GM21619 (cell line): Measurements from ENCODE around the gene NFIC.

Experiments used
- ATAC-seq: cut with Tn5 transposase; IDR thresholded peaks from one replicate; pipeline ENCODE4 v1.9.1; 2021; ENCODE audit not compliant: unreplicated experiment

NFIC gene

DNA sequence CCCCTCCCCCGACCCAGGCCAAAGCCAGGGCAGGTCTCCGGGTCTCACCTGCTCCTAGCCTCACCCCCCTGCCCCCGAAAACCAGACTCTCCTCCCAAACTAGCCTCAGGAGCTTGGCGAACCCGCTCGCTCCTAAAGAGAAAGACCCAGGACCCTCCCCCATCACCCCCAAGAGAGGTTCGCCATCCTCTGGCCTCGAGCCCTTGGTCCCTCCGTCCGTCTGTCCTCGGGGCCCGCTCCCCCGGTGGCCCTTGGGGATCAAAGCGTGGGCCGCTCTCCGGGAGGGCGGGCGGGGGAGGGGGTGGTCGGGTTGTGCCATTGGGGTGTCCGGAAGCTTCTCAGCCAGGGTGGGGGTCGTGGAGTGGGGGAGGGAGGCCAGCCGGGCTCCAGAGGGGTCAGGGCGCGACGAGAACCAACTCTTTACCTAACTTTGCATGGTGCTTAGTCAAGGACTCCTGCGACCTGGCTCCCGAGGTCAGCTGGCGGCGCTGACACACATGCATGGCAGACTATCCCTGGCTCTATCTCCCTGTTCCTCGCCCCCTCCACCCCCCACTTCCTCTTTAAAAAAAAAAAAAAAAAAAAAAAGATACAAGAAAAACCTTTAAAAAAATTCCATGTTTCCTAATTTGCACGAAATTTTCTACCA lies 98.3 kb downstream of the NFIC start:
- no peak for ATAC-seq

DNA sequence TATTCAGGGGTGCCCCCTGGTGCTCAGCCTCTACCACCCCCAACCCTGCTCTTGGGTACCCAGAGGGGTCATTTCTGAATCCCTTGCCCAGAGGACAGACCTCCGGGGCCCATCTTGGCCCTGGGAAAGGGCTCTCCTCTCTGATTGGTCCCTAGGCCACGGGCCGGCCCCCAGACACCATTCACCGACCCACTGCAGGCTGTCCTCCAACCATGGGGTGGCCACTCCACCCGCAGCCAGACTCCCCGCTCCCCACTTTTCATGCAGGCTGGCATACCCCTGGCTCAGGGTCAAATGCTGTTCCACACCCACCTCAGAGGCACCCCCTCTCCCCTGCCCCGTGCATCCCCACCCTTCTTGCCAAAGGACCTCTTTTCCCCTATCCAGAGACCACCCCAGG lies 99.2 kb downstream of the NFIC start:
- ATAC-seq, result no peak

DNA sequence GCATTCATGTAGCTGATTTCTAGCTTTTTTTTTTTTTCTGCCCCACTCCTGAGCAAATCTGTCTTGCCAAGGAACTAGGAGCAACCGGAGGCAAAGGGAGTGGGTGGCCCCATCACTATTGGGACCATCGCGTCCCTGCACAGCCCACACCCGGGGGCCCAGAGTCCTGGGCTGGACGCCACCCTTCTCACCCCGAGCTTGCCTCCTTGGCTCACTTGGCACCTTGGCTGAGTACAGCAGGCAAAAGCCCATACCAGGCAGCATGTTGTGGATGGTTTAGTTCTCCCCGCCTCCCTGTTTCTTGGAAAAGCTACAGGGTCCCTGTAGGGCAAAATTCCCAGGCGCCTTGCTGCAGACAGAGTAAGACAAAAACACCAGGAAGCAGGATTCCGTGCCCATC lies 100.3 kb downstream of the NFIC start:
- no peak for ATAC-seq

DNA sequence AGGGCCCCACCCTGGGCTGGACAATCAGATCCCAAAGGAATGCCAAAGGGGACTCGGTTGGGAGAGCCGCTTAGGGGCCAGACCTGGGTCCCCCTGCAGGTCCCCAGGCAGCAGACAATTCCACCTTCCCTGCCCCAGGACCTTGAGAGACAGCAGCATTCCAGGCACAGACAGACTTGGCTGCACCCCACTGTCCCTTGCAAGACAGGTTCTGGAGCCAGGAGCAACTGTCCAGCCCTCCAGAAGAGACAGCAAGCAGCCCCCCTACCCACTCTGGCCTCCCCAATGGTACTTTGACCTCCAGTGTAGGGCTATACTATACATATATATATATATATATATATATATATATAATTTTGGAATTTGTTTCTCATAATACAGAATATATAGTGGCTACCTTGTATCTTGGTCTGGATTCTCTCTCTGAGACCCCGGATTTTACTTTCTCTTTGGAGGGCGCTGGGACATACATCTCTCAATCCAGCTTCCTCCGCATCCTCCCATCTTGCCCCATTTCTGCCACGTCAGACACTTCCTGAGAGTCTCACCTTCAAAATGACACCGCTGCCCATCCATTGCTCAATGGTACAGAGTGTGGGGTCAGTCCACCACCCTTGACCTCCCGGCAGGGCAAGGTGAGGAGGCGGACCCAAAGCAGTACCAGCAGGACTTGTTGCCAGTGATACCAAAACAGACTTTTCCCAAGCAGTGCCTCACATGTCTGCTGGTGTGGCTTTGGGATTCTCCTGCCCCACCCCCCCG lies 101.2 kb downstream of the NFIC start:
- ATAC-seq, result no peak

DNA sequence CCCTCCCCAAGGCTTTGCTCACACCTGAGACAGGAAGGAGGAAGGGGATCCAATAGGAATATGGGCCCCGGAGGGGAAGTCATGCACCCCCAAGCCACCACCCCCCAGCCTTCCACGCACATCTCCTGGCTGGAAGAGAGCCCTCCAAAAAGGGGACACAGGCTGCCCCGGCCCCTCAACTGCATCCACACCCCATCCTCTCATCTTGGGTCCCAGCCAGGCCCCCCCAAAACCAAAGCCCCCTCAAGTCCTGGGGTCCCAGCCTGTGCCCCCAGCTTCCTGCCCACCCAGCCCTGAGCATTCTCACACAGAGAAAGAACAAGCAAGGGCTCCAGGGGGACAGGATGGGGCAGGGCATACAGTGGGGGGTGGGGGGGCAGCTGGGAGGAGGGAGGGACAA lies 101.8 kb downstream of the NFIC start:
- no peak for ATAC-seq

DNA sequence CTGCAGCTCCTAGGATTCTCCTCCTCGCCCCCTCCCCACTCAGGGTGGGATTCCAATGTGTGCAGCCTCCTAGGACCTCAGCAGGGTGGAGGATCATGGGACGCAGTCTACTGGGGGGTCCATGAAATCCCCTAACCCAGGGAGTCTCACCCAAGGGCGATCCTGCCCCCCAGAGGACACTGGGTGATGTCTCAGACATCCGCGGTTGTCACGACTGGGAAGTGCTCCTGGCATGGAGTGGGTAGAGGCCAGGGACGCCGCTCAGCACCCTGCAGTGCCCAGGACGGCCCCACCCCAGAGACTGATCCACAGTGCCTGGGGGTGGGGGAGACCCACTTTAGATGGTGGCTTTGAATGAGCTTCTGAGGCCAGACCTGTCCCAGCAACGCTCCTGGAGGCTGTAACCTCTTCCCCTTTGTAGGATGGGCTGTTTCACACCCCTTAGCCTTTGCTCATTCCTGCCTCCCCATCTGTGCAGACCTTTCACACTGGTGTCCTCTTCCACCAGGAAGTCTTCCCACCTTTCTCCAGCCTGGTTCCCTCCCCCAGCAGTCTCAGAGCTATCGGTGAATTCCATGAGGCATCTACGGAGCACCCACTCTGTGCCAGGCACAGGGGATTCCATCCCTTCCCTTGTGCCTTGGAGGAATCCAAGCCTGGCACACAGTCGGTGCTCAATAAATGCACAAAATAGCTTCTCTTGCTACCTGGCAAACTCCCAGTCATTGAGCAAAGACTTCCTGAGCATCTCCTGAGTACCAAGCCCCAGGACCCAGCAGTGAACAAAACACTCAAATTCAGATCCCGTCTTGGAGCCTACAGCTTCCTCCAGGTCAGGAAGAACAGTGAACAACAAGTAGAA lies 103.5 kb downstream of the NFIC start:
- ATAC-seq, result no peak

DNA sequence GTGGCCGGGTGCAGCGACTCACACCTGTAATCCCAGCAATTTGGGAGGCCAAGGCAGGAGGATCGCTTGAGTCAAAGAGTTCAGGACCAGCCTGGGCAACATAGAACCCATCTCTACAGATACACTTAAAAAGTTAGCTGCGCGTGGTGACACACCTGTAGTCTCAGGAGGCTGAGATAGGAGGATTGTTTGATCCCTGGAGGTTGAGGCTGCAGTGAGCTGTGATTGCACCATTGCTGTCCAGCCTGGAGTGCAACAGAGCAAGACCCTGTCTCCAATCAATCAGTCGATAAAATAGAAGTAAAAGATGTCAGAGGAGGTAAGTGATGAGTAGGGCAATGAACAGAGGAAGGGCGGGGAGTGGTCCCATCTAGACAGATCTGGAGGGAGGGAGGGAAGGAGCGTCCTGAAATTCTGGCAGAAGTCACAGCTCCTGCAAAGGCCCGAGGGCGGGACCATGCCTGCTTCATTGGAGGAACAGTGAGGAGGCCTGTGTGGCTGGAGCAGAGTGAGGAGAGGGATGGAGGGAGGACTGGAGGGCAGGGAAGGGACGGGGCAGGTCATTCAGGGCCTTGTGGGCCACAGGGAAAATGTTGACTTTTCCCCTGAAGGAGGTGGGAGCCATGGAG lies 104.2 kb downstream of the NFIC start:
- no peak for ATAC-seq

DNA sequence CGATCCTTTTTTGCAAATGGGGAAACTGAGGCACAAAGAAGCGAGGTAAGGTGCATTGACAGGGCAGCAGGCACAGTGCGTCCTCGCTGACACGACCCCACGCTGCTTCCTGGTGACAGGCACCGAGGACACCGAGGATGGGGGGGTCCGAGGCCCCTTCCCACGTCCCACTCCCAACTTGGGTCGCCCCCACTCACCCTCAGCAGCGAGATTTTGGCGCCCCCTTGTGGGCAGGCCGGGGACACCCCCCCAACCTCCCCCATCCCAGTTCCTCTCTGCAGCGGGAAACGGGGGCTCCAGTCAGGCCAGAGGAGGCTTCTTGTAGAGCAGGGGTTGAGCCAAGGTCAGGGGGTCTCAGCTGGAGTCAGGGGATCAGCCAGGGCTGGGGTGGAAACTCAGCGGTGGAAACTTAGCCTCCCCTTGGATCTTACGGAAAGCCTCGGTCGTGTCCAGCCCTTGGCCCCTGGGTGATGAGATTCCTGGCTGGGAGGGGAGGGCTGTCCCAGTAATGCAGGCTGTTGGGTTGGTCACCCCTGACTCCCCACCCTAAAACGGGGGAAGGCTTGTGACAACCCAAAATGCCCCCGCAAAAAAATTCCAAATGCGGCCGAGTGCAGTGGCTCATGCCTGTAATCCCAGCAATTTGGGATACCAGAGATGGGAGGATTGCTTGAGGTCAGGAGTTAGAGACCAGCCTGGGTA lies 105.7 kb downstream of the NFIC start:
- ATAC-seq, result no peak

DNA sequence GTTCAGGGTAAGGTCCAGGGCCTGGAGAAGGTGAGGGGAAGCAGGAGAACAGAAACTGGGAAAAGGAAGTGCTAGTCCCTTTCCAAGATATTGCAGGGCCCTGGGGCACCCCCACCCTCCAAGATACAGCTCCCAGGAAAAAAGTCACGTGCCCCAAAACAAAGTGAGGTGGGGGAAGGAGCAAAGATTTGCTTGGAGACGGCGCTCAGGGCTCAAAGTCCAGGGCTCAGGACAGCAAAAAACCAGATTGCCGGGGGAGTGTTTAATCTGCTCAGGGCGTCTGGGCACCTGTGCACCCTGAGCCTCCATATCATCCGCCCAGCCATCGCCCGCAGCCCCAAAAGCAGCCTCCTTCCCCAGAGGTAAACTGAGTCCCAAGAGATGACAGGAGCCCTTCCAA lies 107.6 kb downstream of the NFIC start:
- no peak for ATAC-seq

DNA sequence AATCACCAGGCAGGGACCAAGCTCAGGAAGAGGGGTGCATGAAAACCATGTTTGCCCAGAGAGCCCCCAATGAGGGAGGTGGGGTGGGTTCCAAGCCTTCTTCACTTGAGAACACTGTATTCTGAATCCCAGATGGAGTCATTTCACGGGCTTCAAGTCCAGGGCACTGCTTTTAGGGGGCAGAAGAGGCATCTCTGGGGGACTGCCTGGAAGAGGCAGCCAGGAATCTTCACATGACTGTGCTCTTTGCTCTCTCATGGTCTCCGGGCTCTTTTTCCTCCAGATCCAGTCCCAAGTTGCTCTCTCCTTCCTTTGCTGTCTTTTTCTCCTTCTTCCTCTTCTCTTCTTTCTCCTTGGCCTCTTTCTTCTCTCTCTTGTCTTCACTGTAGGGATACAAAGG lies 108.2 kb downstream of the NFIC start:
- no peak for ATAC-seq

DNA sequence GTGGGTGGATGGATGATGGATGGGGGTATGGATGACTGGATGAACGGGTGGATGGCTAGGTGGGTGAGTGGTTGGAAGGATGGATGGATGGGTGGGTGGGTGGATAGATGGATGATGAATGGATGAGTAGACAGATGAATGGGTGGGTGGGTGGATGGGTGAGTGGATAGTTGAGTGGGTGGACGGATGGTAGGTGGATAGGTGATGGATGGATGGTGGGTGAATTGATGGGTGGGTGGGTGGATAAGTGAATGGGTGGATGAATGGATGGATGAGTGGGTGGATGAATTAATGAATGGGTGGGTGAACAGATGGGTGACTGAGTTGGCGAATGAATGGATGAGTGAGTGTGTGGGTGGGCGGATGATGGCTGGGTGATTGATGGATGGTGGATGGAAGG lies 109.1 kb downstream of the NFIC start:
- no peak for ATAC-seq

DNA sequence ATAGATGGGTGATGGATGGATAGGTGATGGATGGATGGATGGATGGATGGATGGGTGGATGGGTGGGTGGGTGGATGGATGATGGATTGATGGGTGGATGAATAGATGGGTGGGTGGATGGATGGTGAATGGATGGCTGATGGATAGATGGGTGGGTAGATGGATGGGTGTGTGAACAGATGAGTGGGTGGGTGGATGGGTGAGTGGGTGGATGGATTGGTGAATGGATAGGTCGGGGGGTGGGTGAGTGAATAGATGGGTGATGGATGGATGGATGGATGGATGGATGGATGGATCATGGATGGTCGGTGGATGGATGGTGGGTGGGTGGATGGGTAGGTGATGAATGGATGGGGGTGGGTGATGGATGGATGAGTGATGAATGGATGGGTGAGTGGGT lies 110.4 kb downstream of the NFIC start:
- no peak for ATAC-seq

DNA sequence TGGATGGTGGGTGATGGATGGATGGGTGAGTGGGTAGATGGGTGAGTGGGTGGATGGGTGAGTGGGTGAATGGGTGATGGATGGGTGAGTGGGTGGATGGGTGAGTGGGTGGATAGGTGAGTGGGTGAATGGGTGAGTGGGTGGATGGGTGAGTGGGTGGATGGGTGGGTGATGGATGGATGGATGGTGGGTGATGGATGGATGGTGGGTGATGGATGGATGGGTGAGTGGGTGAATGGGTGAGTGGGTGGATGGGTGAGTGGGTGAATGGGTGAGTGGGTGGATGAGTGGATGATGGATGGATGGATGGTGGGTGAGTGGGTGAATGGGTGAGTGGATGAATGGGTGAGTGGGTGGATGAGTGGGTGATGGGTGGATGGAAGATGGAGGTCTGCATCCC lies 111.1 kb downstream of the NFIC start:
- no peak for ATAC-seq

DNA sequence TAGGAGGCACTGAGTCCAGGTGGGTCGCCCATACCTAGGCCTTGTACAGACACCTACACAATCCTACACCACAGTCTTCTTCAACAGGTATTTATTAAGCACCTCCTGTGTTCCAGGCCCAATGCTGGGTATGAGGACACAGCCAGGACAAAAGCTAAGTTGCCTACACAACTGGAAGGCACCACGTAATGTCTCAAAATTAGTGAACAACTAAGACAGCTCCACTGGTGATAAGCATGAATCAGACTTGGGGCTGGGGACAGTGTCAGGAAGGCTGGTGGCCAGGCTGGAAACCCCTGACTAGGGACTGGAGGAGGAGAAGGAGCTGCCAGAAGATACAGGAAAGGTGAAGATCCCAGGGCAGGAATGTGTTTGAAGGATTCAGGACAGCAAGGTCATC lies 111.6 kb downstream of the NFIC start:
- ATAC-seq, result no peak

DNA sequence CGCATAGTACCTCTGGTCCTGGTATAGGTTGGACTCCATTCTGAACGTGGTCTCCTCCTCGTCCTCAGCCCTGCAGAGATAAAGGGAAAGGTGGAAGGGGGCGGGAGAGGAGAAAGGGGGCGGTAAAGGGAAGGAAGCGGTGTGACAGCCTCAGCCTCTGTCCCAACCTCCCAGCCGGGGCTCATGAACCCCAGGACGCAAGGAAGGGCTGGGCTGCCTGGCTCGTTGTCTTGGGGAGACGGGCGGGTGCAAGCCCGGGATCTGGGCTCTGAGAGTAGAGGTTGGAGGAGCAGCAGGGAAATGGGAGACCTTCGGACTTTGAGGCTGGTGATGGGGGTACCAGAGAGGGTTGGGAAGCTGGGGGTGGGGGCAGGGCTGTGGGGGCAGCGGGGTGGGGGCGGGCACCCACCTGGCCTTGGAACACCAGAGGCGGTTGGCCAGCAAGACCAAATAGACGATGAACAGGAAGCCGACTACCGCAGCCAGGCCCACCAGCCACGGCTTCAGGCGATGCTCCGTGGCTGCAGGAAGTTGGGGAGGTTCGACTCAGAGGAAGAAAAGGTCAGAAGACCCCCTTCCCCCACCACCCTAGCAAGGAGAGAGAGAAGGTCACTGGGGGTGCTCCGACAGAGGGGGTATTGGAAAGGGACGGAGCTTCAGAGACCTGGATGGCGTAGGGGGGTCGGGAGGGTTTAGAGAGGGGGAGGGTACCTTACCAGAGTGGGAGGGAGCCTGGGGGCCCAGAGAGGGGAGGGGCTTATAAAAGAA lies 112.2 kb downstream of the NFIC start:
- ATAC-seq, result no peak

DNA sequence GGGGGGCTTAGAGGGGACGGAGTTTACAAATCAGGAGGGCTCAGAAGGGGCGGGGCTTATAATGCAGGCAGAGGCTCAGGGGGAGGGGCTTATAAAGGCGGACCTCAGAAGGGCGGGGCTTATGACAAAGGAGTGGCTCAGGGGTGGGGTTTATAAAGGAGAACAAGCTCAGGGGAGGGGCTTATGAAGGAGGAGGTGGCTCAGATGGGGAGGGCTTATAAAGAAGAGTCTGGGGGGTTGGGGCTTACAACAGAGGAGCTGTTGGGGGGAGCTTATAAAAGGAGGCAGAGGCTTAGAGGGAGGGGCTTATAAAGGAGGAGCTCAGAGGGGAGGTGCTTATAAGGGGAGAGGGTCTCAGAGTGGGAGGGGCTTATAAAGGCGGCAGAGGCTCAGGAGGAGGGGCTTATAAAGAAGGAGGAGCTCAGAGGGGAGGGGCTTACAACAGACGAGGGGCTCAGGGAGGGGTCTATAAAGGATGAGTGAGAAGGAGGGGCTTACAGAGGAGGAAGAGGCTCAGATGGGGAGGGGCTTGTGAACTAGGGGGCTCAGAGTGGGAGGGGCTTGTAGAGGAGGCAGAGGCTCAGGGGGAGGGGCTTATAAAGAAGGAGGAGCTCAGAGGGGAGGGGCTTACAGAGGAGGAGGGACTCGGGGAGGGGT lies 112.9 kb downstream of the NFIC start:
- ATAC-seq, result no peak

DNA sequence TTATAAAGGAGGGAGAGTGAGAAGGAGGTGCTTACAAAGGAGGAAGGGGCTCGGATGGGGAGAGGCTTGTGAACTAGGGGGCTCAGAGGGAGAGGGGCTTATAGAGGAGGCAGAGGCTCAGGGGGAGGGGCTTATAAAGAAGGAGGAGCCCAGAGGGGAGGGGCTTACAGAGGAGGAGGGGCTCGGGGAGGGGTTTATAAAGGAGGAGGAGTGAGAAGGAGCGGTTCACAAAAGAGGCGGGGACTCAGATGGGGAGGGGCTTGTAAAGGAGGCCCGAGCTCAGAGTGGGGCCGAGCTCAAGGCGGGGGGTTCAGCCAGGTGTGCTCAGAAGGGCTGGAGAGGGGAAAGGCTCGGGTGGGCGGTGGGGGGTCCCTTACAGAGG lies 113.4 kb downstream of the NFIC start:
- no peak for ATAC-seq

DNA sequence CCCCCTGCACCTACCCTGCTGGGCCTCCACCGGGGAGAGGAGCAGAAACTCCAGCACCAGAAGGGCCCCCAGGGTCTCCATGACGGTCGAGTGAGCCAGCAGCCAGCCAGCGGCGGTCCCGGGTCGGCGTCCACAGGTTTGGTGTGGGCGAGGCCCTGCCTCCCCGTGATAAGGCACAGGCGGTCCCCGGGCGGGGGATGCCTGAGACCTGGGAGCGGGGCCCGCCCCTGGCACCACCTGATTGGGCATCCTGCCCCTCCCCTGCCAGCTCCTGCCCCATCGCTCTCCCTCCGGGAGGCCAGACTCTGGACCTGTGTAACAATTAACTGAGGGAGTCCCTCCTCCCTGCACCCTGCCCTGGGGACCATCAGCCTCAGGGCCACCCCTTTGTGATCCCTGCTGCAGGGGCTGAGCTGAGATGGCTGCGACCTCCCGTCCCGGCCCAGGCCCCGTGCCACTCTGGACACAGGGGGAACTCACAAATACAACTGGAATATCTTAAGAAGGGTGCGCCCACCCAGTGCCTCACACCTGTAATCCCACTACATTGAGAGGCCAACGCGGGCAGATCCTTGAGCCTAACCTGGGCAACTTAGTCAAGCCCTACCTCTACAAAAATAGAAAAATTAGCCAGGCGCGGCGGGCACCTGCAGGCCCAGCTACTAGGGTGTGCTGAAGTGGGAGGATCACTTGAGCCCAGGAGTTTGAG lies 114.2 kb downstream of the NFIC start, which contains the start of gene SMIM24:
SMIM24 (minus strand) TSS at position 143 of the 709 bp plus-strand sequence; CDS start at position 81, 62 bp downstream.
- ATAC-seq, result no peak
